HepG2 (cell line): ENCODE data around the gene FAM222B. TPM values are rescaled to one million over a fixed set of nuclear protein-coding genes. Genes with fewer than 3 reads are reported as not detected.

Source experiments
- ADNP ChIP-seq: sonication (generic); formaldehyde crosslinking; IDR thresholded peaks from 2 replicates; pipeline ENCODE4 v1.4.0; 2020; ENCODE audit warnings: missing genetic modification reagents
- ASH2L ChIP-seq: fragments of 300-600, 200-600 bp; sonication (generic); IDR thresholded peaks from 2 replicates; pipeline ENCODE4 v1.7.0; 2017; ENCODE audit warnings: low read depth, mild to moderate bottlenecking, moderate library complexity, mixed read lengths, low read length; ENCODE audit not compliant: insufficient read length
- GABPB1 ChIP-seq: IDR thresholded peaks from 2 replicates; pipeline ENCODE4 v1.6.1; 2016; ENCODE audit warnings: mild to moderate bottlenecking, missing genetic modification reagents, moderate library complexity, missing compliant biosample characterization
- MATR3 ChIP-seq: sonication (generic); formaldehyde crosslinking; IDR thresholded peaks from 2 replicates; pipeline ENCODE4 v1.4.0; 2020; ENCODE audit warnings: missing genetic modification reagents
- PITX1 ChIP-seq: sonication (generic); formaldehyde crosslinking; IDR thresholded peaks from 2 replicates; pipeline ENCODE4 v1.5.1; 2020; ENCODE audit warnings: mild to moderate bottlenecking, missing genetic modification reagents
- TEAD3 ChIP-seq: optimal IDR thresholded peaks from 2 replicates; pipeline ENCODE3; 2016; ENCODE audit warnings: borderline replicate concordance
- THYN1 ChIP-seq: sonication (generic); formaldehyde crosslinking; IDR thresholded peaks from 2 replicates; pipeline ENCODE4 v1.8.1; 2023; ENCODE audit warnings: low read depth, mild to moderate bottlenecking, moderate library complexity, missing genetic modification reagents, borderline replicate concordance
- ZNF570 ChIP-seq: sonication (generic); formaldehyde crosslinking; IDR thresholded peaks from 2 replicates; pipeline ENCODE4 v1.4.0; 2020; ENCODE audit warnings: mild to moderate bottlenecking, missing genetic modification reagents, borderline replicate concordance
- ZNF614 ChIP-seq: IDR thresholded peaks from 2 replicates; pipeline ENCODE4 v1.6.1; 2018; ENCODE audit warnings: missing biosample characterization, missing genetic modification reagents, inconsistent platforms, borderline replicate concordance
- ZNF629 ChIP-seq: sonication (generic); formaldehyde crosslinking; conservative IDR thresholded peaks from 2 replicates; pipeline ENCODE4 v1.5.0; 2020; ENCODE audit warnings: missing genetic modification reagents
- polyA plus RNA-seq, 8 experiments: library from polyadenylated mRNA; depleted of rRNA in 3 of 8; stranded (reverse) in 7 of 8; unstranded in 1 of 8; fragments of >200 nt; fragmentation: Illumina TruSeq in 4 of 8; extraction: Trizol in 4 of 8; gene quantifications; 2 replicates each; pipeline versions ENCODE4 v1.2.1 to v1.2.3, GENCODE V29; 2011 to 2016; ENCODE audit warnings: low read depth in 4 of 8, missing spikeins in 1 of 8, mixed read lengths in 1 of 8; ENCODE audit not compliant: insufficient read depth in 1 of 8
- total RNA-seq, 5 experiments: library from RNA; depleted of rRNA; stranded (reverse); fragments of >200 nt; fragmentation: Illumina TruSeq; extraction: Trizol; gene quantifications; 2 replicates each; pipeline ENCODE4 v1.2.3, GENCODE V29; 2016; ENCODE audit warnings: low read depth in 1 of 5
- TF ChIP-seq, protein P1 (sequence below): sonication (generic); formaldehyde crosslinking; IDR thresholded peaks from 2 replicates; pipeline ENCODE4 v1.4.0; 2020; ENCODE audit warnings: missing genetic modification reagents
- TF ChIP-seq, protein P2 (sequence below): sonication (generic); formaldehyde crosslinking; IDR thresholded peaks from 2 replicates; pipeline ENCODE4 v1.8.0; 2022; ENCODE audit warnings: low read depth, missing genetic modification reagents
- TF ChIP-seq, protein P3 (sequence below): sonication (generic); formaldehyde crosslinking; IDR thresholded peaks from 2 replicates; pipeline ENCODE4 v1.9.0; 2021; ENCODE audit warnings: missing genetic modification reagents, borderline replicate concordance
- TF ChIP-seq, protein P4 (sequence below): sonication (generic); formaldehyde crosslinking; IDR thresholded peaks from 2 replicates; pipeline ENCODE4 v1.4.0; 2020; ENCODE audit warnings: missing genetic modification reagents, borderline replicate concordance
- TF ChIP-seq, protein P5 (sequence below): sonication (generic); formaldehyde crosslinking; IDR thresholded peaks from 2 replicates; pipeline ENCODE4 v1.5.0; 2020; ENCODE audit warnings: missing genetic modification reagents

FAM222B gene
- total and polyA plus RNA-seq, 2 of the 13 experiments (the other 11 are each of a cell fraction or from before 2014, with no cell fraction given) = 3.5 to 7.3 TPM

DNA sequence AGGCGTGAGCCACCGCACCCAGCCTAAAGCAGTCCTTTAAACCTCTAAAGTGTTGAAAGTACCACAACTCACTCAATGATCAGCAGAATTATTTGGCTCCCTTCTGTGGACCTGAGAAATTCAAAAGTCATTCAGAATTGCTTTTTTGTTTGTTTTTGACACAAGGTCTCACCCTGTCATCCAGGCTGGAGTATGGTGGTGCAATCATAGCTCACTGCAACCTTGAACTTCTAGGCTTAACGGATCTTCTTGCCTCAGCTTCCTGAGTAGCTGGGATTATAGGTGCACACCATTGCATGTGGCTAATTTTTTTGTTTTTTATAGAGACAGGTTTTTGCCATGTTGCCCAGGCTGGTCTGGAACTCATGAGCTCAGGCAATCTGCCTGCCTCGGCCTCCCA is 54.5 kb downstream of the FAM222B start (continued):
- no peak for TF ChIP-seq MATR3 (CRISPR knock-in tag)
- TF ChIP-seq, protein P1, sequence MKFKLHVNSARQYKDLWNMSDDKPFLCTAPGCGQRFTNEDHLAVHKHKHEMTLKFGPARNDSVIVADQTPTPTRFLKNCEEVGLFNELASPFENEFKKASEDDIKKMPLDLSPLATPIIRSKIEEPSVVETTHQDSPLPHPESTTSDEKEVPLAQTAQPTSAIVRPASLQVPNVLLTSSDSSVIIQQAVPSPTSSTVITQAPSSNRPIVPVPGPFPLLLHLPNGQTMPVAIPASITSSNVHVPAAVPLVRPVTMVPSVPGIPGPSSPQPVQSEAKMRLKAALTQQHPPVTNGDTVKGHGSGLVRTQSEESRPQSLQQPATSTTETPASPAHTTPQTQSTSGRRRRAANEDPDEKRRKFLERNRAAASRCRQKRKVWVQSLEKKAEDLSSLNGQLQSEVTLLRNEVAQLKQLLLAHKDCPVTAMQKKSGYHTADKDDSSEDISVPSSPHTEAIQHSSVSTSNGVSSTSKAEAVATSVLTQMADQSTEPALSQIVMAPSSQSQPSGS (CRISPR knock-in tag) = peak; percentile 60; the same call in 1 of the 2 replicates
- TF ChIP-seq, protein P2, sequence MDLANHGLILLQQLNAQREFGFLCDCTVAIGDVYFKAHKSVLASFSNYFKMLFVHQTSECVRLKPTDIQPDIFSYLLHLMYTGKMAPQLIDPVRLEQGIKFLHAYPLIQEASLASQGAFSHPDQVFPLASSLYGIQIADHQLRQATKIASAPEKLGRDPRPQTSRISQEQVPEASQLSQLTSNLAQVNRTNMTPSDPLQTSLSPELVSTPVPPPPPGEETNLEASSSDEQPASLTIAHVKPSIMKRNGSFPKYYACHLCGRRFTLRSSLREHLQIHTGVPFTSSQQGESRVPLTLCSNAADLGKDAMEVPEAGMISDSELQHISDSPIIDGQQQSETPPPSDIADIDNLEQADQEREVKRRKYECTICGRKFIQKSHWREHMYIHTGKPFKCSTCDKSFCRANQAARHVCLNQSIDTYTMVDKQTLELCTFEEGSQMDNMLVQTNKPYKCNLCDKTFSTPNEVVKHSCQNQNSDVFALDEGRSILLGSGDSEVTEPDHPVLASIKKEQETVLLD (CRISPR knock-in tag) = no peak
- TF ChIP-seq ADNP (CRISPR knock-in tag) = no peak
- TF ChIP-seq, protein P3, sequence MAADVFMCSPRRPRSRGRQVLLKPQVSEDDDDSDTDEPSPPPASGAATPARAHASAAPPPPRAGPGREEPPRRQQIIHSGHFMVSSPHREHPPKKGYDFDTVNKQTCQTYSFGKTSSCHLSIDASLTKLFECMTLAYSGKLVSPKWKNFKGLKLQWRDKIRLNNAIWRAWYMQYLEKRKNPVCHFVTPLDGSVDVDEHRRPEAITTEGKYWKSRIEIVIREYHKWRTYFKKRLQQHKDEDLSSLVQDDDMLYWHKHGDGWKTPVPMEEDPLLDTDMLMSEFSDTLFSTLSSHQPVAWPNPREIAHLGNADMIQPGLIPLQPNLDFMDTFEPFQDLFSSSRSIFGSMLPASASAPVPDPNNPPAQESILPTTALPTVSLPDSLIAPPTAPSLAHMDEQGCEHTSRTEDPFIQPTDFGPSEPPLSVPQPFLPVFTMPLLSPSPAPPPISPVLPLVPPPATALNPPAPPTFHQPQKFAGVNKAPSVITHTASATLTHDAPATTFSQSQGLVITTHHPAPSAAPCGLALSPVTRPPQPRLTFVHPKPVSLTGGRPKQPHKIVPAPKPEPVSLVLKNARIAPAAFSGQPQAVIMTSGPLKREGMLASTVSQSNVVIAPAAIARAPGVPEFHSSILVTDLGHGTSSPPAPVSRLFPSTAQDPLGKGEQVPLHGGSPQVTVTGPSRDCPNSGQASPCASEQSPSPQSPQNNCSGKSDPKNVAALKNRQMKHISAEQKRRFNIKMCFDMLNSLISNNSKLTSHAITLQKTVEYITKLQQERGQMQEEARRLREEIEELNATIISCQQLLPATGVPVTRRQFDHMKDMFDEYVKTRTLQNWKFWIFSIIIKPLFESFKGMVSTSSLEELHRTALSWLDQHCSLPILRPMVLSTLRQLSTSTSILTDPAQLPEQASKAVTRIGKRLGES (CRISPR knock-in tag) = no peak
- no peak for TF ChIP-seq THYN1 (CRISPR knock-in tag)
- no peak for TF ChIP-seq ASH2L
- TF ChIP-seq GABPB1 (CRISPR knock-in tag) = peak; percentile 41; the same call in 1 of the 2 replicates
- TF ChIP-seq ZNF570 (CRISPR knock-in tag) = no peak
- TF ChIP-seq, protein P4, sequence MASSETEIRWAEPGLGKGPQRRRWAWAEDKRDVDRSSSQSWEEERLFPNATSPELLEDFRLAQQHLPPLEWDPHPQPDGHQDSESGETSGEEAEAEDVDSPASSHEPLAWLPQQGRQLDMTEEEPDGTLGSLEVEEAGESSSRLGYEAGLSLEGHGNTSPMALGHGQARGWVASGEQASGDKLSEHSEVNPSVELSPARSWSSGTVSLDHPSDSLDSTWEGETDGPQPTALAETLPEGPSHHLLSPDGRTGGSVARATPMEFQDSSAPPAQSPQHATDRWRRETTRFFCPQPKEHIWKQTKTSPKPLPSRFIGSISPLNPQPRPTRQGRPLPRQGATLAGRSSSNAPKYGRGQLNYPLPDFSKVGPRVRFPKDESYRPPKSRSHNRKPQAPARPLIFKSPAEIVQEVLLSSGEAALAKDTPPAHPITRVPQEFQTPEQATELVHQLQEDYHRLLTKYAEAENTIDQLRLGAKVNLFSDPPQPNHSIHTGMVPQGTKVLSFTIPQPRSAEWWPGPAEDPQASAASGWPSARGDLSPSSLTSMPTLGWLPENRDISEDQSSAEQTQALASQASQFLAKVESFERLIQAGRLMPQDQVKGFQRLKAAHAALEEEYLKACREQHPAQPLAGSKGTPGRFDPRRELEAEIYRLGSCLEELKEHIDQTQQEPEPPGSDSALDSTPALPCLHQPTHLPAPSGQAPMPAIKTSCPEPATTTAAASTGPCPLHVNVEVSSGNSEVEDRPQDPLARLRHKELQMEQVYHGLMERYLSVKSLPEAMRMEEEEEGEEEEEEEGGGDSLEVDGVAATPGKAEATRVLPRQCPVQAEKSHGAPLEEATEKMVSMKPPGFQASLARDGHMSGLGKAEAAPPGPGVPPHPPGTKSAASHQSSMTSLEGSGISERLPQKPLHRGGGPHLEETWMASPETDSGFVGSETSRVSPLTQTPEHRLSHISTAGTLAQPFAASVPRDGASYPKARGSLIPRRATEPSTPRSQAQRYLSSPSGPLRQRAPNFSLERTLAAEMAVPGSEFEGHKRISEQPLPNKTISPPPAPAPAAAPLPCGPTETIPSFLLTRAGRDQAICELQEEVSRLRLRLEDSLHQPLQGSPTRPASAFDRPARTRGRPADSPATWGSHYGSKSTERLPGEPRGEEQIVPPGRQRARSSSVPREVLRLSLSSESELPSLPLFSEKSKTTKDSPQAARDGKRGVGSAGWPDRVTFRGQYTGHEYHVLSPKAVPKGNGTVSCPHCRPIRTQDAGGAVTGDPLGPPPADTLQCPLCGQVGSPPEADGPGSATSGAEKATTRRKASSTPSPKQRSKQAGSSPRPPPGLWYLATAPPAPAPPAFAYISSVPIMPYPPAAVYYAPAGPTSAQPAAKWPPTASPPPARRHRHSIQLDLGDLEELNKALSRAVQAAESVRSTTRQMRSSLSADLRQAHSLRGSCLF (CRISPR knock-in tag) = no peak
- TF ChIP-seq, protein P5, sequence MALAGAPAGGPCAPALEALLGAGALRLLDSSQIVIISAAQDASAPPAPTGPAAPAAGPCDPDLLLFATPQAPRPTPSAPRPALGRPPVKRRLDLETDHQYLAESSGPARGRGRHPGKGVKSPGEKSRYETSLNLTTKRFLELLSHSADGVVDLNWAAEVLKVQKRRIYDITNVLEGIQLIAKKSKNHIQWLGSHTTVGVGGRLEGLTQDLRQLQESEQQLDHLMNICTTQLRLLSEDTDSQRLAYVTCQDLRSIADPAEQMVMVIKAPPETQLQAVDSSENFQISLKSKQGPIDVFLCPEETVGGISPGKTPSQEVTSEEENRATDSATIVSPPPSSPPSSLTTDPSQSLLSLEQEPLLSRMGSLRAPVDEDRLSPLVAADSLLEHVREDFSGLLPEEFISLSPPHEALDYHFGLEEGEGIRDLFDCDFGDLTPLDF = no peak
- peak; percentile 65; the same call in 1 of the 2 replicates for TF ChIP-seq PITX1
- peak; percentile 55 for TF ChIP-seq TEAD3
- TF ChIP-seq ZNF629 (CRISPR knock-in tag) = no peak
- peak; percentile 36; the same call in 1 of the 2 replicates for TF ChIP-seq ZNF614 (CRISPR knock-in tag)
